ENCODE data around the gene MTG2. TPM values are rescaled to one million over a fixed set of nuclear protein-coding genes. Genes with fewer than 3 reads are reported as not detected.

Gene MTG2
- total and polyA plus RNA-seq, 2 of the 13 experiments (the other 11 are each of a cell fraction or from before 2014, with no cell fraction given), result 20.4 to 37.8 TPM

DNA sequence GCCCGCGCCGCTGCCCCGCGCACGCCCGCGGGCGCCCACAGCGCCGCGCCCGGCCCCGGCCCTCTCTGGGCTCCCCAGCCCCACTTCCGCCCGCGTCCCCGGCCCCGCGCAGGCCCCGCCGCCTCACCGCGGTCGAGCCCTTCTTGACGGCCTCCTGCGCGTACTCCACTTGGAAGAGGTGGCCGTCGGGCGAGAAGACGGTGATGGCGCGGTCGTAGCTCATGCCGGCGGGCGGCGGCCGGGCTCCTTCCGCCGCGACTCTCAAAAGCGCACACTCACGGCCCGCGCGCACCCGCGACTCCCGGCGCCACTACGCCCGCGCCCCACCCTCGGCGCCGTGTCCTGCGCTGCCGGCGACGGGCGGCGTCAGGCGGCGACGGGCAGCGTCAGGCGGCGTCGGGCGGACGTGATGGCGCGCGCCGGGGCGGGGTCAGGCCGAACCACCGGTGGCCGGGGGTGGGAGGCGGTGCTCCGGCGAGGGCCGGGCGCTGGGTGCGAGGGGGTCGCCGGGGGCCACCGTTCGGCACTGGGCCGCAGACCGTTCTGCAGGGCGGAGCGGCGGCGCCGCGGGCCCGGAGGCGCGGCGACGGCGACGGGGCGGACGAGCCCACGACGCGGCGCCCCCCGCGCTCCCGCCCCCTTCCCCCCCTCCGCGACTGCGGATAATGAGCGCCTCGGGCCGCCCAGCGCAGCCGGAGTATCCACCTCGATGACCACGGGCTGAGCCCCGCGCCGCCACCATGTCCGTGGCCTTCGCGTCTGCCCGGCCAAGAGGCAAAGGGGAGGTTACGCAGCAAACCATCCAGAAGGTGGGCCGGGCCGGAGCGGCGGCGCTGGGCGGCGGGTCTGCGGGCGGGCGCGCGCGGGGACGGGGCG lies 39.5 kb upstream of the MTG2 start, which contains the start of the genes PSMA7 and SS18L1 (continued):
- TF ChIP-seq, protein P1, sequence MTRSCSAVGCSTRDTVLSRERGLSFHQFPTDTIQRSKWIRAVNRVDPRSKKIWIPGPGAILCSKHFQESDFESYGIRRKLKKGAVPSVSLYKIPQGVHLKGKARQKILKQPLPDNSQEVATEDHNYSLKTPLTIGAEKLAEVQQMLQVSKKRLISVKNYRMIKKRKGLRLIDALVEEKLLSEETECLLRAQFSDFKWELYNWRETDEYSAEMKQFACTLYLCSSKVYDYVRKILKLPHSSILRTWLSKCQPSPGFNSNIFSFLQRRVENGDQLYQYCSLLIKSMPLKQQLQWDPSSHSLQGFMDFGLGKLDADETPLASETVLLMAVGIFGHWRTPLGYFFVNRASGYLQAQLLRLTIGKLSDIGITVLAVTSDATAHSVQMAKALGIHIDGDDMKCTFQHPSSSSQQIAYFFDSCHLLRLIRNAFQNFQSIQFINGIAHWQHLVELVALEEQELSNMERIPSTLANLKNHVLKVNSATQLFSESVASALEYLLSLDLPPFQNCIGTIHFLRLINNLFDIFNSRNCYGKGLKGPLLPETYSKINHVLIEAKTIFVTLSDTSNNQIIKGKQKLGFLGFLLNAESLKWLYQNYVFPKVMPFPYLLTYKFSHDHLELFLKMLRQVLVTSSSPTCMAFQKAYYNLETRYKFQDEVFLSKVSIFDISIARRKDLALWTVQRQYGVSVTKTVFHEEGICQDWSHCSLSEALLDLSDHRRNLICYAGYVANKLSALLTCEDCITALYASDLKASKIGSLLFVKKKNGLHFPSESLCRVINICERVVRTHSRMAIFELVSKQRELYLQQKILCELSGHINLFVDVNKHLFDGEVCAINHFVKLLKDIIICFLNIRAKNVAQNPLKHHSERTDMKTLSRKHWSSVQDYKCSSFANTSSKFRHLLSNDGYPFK (CRISPR knock-in tag; IDR thresholded peaks at IDR 0.05; ENCODE audit: borderline replicate concordance), result no peak
- TF ChIP-seq ZSCAN21 (CRISPR knock-in tag; IDR thresholded peaks at IDR 0.05; ENCODE audit: borderline replicate concordance) (peak; percentile 91), ZBTB8A (CRISPR knock-in tag; IDR thresholded peaks at IDR 0.05; ENCODE audit: borderline replicate concordance, low read depth) (no peak), ZBED4 (CRISPR knock-in tag; IDR thresholded peaks at IDR 0.05; ENCODE audit: borderline replicate concordance) (peak; percentile 34; the same call in 1 of the 2 replicates), ZNF329 (CRISPR knock-in tag; IDR thresholded peaks at IDR 0.05; ENCODE audit: low read depth) (no peak; the same call in 1 of the 2 replicates), ZNF557 (CRISPR knock-in tag; IDR thresholded peaks at IDR 0.05) (no peak), AHR (CRISPR knock-in tag; IDR thresholded peaks at IDR 0.05) (peak; percentile 92; the same call in 1 of the 2 replicates), KLF6 (CRISPR knock-in tag; IDR thresholded peaks at IDR 0.05) (peak; percentile 77), ZFX (CRISPR knock-in tag; IDR thresholded peaks at IDR 0.05; ENCODE audit: low read depth) (peak; percentile 95), NR3C1 (CRISPR knock-in tag; IDR thresholded peaks at IDR 0.05) (peak; percentile 60; the same call in 1 of the 2 replicates), REXO4 (CRISPR knock-in tag; IDR thresholded peaks at IDR 0.05; ENCODE audit: borderline replicate concordance) (peak; percentile 80; the same call in 1 of the 2 replicates), ZNF263 (CRISPR knock-in tag; IDR thresholded peaks at IDR 0.05) (peak; percentile 34), ZNF773 (CRISPR knock-in tag; IDR thresholded peaks at IDR 0.05; ENCODE audit: borderline replicate concordance) (peak; percentile 87; the same call in 1 of the 2 replicates), HES4 (CRISPR knock-in tag; IDR thresholded peaks at IDR 0.05; ENCODE audit: borderline replicate concordance) (peak; percentile 85; the same call in 1 of the 2 replicates), NCOA2 (CRISPR knock-in tag; IDR thresholded peaks at IDR 0.05) (no peak; the same call in 1 of the 2 replicates)
- TF ChIP-seq, protein P2, sequence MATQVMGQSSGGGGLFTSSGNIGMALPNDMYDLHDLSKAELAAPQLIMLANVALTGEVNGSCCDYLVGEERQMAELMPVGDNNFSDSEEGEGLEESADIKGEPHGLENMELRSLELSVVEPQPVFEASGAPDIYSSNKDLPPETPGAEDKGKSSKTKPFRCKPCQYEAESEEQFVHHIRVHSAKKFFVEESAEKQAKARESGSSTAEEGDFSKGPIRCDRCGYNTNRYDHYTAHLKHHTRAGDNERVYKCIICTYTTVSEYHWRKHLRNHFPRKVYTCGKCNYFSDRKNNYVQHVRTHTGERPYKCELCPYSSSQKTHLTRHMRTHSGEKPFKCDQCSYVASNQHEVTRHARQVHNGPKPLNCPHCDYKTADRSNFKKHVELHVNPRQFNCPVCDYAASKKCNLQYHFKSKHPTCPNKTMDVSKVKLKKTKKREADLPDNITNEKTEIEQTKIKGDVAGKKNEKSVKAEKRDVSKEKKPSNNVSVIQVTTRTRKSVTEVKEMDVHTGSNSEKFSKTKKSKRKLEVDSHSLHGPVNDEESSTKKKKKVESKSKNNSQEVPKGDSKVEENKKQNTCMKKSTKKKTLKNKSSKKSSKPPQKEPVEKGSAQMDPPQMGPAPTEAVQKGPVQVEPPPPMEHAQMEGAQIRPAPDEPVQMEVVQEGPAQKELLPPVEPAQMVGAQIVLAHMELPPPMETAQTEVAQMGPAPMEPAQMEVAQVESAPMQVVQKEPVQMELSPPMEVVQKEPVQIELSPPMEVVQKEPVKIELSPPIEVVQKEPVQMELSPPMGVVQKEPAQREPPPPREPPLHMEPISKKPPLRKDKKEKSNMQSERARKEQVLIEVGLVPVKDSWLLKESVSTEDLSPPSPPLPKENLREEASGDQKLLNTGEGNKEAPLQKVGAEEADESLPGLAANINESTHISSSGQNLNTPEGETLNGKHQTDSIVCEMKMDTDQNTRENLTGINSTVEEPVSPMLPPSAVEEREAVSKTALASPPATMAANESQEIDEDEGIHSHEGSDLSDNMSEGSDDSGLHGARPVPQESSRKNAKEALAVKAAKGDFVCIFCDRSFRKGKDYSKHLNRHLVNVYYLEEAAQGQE (IDR thresholded peaks at IDR 0.05; ENCODE audit: borderline replicate concordance in 1 of 2, low read depth in 1 of 2, low read length in 2 of 2), result peak in 1 of 2 experiments; percentile 53; a peak in 2 of 4 replicates

Data from HepG2 (cell line).